ENCODE data around the gene SMURF2.

DNA sequence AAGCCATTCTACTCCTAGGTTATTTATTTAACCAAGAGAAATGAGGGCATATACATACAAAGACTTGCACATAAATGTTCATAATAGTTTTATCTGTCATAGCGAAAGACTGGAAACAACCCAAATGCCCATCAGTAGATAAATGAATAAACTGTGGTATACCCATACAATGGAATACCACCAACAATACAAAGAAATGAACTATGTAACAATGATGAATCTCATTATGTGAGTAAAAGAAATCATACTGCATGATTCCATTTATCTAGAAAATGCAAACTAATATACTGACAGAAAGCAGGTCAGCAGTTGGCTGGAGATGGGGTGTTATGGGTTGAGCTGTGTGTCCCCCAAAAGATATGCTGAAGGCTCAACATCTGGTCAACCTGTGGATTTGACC, 98.0 kb downstream of the SMURF2 start:
- TF ChIP-seq, protein P1, sequence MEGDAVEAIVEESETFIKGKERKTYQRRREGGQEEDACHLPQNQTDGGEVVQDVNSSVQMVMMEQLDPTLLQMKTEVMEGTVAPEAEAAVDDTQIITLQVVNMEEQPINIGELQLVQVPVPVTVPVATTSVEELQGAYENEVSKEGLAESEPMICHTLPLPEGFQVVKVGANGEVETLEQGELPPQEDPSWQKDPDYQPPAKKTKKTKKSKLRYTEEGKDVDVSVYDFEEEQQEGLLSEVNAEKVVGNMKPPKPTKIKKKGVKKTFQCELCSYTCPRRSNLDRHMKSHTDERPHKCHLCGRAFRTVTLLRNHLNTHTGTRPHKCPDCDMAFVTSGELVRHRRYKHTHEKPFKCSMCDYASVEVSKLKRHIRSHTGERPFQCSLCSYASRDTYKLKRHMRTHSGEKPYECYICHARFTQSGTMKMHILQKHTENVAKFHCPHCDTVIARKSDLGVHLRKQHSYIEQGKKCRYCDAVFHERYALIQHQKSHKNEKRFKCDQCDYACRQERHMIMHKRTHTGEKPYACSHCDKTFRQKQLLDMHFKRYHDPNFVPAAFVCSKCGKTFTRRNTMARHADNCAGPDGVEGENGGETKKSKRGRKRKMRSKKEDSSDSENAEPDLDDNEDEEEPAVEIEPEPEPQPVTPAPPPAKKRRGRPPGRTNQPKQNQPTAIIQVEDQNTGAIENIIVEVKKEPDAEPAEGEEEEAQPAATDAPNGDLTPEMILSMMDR (IDR thresholded peaks at IDR 0.05) = no peak
- TF ChIP-seq POLR2A (IDR thresholded peaks at IDR 0.05) = no peak
